HEK293 (cell line): ENCODE measurements around the gene PIGZ.

Experiments
- ATF2 ChIP-seq: fragments of 450-650 bp; formaldehyde crosslinking; IDR thresholded peaks from 2 replicates; pipeline ENCODE4 v1.5.1; 2016; ENCODE audit warnings: missing biosample characterization, missing genetic modification characterization, low read depth
- CTCF ChIP-seq: fragments of 450-650 bp; formaldehyde crosslinking; IDR thresholded peaks from 2 replicates; pipeline ENCODE4 v1.5.1; 2016; ENCODE audit warnings: missing biosample characterization, missing genetic modification characterization
- PBX3 ChIP-seq: sonication (generic); formaldehyde crosslinking; IDR thresholded peaks from 2 replicates; pipeline ENCODE4 v1.8.1; 2022; ENCODE audit warnings: mild to moderate bottlenecking, moderate library complexity, missing genetic modification reagents
- PRDM10 ChIP-seq: fragments of 450-650 bp; formaldehyde crosslinking; IDR thresholded peaks from 2 replicates; pipeline ENCODE4 v1.5.1; 2016; ENCODE audit warnings: missing biosample characterization, missing genetic modification characterization
- RBAK ChIP-seq: fragments of 450-650 bp; formaldehyde crosslinking; IDR thresholded peaks from 2 replicates; pipeline ENCODE4 v1.5.1; 2016; ENCODE audit warnings: missing biosample characterization, missing genetic modification characterization
- TCF7L2 ChIP-seq: IDR thresholded peaks from 2 replicates; pipeline ENCODE4 v1.6.1; 2011; ENCODE audit warnings: low read depth, mild to moderate bottlenecking, inconsistent platforms, low read length, moderate library complexity, borderline replicate concordance
- TSHZ1 ChIP-seq: fragments of 450-650 bp; formaldehyde crosslinking; IDR thresholded peaks from 2 replicates; pipeline ENCODE4 v1.5.1; 2016; ENCODE audit warnings: missing biosample characterization, missing genetic modification characterization, borderline replicate concordance
- YY1 ChIP-seq: fragments of 450-650 bp; formaldehyde crosslinking; IDR thresholded peaks from 2 replicates; pipeline ENCODE4 v1.5.1; 2018; ENCODE audit warnings: missing biosample characterization, missing genetic modification characterization
- ZBTB6 ChIP-seq: fragments of 450-650 bp; formaldehyde crosslinking; IDR thresholded peaks from 2 replicates; pipeline ENCODE4 v1.5.1; 2017; ENCODE audit warnings: missing biosample characterization, missing genetic modification characterization
- ZNF133 ChIP-seq: fragments of 450-650 bp; formaldehyde crosslinking; IDR thresholded peaks from 2 replicates; pipeline ENCODE4 v1.5.1; 2016; ENCODE audit warnings: missing biosample characterization, missing genetic modification characterization
- ZNF398 ChIP-seq: fragments of 450-650 bp; formaldehyde crosslinking; IDR thresholded peaks from 2 replicates; pipeline ENCODE4 v1.5.1; 2017; ENCODE audit warnings: missing biosample characterization, missing genetic modification characterization
- ZNF404 ChIP-seq: fragments of 450-650 bp; formaldehyde crosslinking; IDR thresholded peaks from 2 replicates; pipeline ENCODE4 v1.5.1; 2017; ENCODE audit warnings: missing biosample characterization, missing genetic modification characterization
- ZNF623 ChIP-seq: fragments of 450-650 bp; formaldehyde crosslinking; IDR thresholded peaks from 2 replicates; pipeline ENCODE4 v1.5.1; 2016; ENCODE audit warnings: missing biosample characterization, missing genetic modification characterization
- ZNF654 ChIP-seq: fragments of 450-650 bp; formaldehyde crosslinking; IDR thresholded peaks from 2 replicates; pipeline ENCODE4 v1.5.1; 2016; ENCODE audit warnings: low read depth, missing biosample characterization, missing genetic modification characterization

- TF ChIP-seq PBX3 (CRISPR knock-in tag), result no peak
- TF ChIP-seq ZNF654, result no peak
- TF ChIP-seq YY1 (tag by site-specific recombination), result no peak
- TF ChIP-seq ZNF398 (tag by site-specific recombination), result no peak
- no peak for TF ChIP-seq CTCF
- TF ChIP-seq ATF2 (tag by site-specific recombination), result no peak
- TF ChIP-seq ZBTB6 (tag by site-specific recombination), result no peak
- no peak for TF ChIP-seq RBAK (tag by site-specific recombination)
- no peak for TF ChIP-seq PRDM10
- TF ChIP-seq ZNF623 (tag by site-specific recombination), result no peak
- no peak for TF ChIP-seq ZNF404 (tag by site-specific recombination)
- no peak for TF ChIP-seq TSHZ1
- no peak for TF ChIP-seq ZNF133
- TF ChIP-seq TCF7L2, result no peak
These were observed 40.0 kb upstream of the PIGZ start for GRCh38 chr3:197008436-197009209.
